NB4 (cell line): ENCODE data around the gene ACP4.

ENCODE experiments used
- POLR2A ChIP-seq: IDR thresholded peaks from 2 replicates; pipeline ENCODE4 v1.6.1; 2011; ENCODE audit warnings: mild to moderate bottlenecking; ENCODE audit not compliant: insufficient read length; ENCODE audit errors: extremely low read depth
- TF ChIP-seq, protein P1 (sequence below): IDR thresholded peaks from one replicate; pipeline ENCODE4 v1.5.1; 2012; ENCODE audit warnings: low read depth, low read length
- TF ChIP-seq, protein P2 (sequence below): IDR thresholded peaks from 2 replicates; pipeline ENCODE4 v1.6.1; 2011; ENCODE audit warnings: low read depth, low read length

DNA sequence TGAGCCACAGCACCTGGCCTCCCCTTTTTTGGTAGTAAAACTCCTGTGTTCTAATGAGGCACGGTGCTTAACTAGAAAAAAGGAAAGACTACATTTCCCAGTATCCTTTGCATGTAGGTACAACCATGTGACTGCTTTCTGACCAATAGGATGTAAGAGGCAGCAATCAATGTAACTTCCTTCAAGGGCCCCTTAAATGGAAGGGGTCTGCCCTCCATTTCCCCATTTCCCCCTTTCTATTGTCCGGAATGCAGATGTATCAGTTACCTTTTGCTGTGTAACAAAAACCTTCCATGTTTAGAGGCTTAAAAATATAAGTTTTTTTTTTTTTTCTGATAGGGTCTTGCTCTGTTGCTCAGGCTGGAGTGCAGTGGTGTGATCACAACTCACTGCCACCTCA lies 17.7 kb upstream of the ACP4 start:
- TF ChIP-seq, protein P1, sequence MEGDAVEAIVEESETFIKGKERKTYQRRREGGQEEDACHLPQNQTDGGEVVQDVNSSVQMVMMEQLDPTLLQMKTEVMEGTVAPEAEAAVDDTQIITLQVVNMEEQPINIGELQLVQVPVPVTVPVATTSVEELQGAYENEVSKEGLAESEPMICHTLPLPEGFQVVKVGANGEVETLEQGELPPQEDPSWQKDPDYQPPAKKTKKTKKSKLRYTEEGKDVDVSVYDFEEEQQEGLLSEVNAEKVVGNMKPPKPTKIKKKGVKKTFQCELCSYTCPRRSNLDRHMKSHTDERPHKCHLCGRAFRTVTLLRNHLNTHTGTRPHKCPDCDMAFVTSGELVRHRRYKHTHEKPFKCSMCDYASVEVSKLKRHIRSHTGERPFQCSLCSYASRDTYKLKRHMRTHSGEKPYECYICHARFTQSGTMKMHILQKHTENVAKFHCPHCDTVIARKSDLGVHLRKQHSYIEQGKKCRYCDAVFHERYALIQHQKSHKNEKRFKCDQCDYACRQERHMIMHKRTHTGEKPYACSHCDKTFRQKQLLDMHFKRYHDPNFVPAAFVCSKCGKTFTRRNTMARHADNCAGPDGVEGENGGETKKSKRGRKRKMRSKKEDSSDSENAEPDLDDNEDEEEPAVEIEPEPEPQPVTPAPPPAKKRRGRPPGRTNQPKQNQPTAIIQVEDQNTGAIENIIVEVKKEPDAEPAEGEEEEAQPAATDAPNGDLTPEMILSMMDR = no peak
- TF ChIP-seq, protein P2, sequence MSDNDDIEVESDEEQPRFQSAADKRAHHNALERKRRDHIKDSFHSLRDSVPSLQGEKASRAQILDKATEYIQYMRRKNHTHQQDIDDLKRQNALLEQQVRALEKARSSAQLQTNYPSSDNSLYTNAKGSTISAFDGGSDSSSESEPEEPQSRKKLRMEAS = peak; percentile 28; the same call in 1 of the 2 replicates
- no peak for TF ChIP-seq POLR2A
